Body of pancreas (tissue), 4 donors: ENCODE data around the gene CCDC169. TPM values are rescaled to one million over a fixed set of nuclear protein-coding genes. Genes with fewer than 3 reads are reported as not detected.
A peak's percentile ranks its signal among the peaks of the same experiment; 100 is the strongest.

Experiments
- ATAC-seq: fragments of 150-250 bp; one replicate; pipeline ENCODE4 v1.9.1; 2016
- DNase-seq, 4 donors: peaks; one replicate each; pipeline ENCODE4 v3.0.0-alpha.2; 2019
- H3K27ac ChIP-seq, 4 donors: fragments of 200-600 bp; sonication (generic); 1 replicate in 3 of 4; 2 replicates in 1 of 4; pipeline versions ENCODE4 v1.5.1 to v1.6.1; 2016 to 2019; ENCODE audit warnings: mild to moderate bottlenecking in 1 of 4, mixed read lengths in 1 of 4, moderate library complexity in 1 of 4
- H3K27me3 ChIP-seq, 2 donors: fragments of 200-600 bp; sonication (generic); one replicate each; pipeline ENCODE4 v1.6.0; 2016; ENCODE audit warnings: mild to moderate bottlenecking in 1 of 2
- H3K36me3 ChIP-seq, 2 donors: fragments of 200-600 bp; sonication (generic); replicated peaks in 1 of 2; 2 replicates each; pipeline ENCODE4 v1.5.1; 2016; ENCODE audit warnings: low read depth in 2 of 2; ENCODE audit not compliant: insufficient read depth in 1 of 2
- H3K4me1 ChIP-seq: fragments of 200-600 bp; sonication (generic); one replicate; pipeline ENCODE4 v1.6.0; 2016
- H3K4me3 ChIP-seq, 2 donors: fragments of 200-600 bp; sonication (generic); 1 replicate in 1 of 2; 2 replicates in 1 of 2; pipeline ENCODE4 v1.5.1; 2016 to 2019
- H3K9me3 ChIP-seq, 3 donors: fragments of 200-600 bp; sonication (generic); 1 replicate in 2 of 3; 2 replicates in 1 of 3; pipeline ENCODE4 v1.5.1; 2016
- POLR2A ChIP-seq, 3 donors: fragments of 450-650 bp; IDR thresholded peaks; one replicate each; pipeline ENCODE4 v1.6.1; 2016; ENCODE audit warnings: antibody characterized with exemption in 3 of 3, mild to moderate bottlenecking in 2 of 3
- whole genome bisulfite sequencing, 2 donors: methylation state at CpG; one replicate each; pipeline ENCODE4 v1.1.5; 2017; 5-methylcytosine and 5-hydroxymethylcytosine counted together
- intact Hi-C: fragments of 100-400 bp; cut with DNase I; formaldehyde crosslinking; loops from one replicate; pipeline ENCODE4 v1.15.1; 2023
- total RNA-seq, 2 donors: library from RNA; depleted of rRNA; stranded (reverse); fragments of >200 nt; gene quantifications; one replicate each; pipeline ENCODE4 v1.1.0, GENCODE V29; 2016
- TF ChIP-seq, protein P1 (sequence below), 7 experiments: fragments of 450-650 bp in 4 of 7; fragments of 200-600 bp in 3 of 7; sonication (generic) in 3 of 7; IDR thresholded peaks; one replicate each; pipeline ENCODE4 v1.5.1; 2016 to 2019; ENCODE audit warnings: antibody characterized with exemption in 7 of 7

CCDC169 gene
- total RNA-seq, 2 donors from 2014 or later: 1.3 to 1.6 TPM

DNA sequence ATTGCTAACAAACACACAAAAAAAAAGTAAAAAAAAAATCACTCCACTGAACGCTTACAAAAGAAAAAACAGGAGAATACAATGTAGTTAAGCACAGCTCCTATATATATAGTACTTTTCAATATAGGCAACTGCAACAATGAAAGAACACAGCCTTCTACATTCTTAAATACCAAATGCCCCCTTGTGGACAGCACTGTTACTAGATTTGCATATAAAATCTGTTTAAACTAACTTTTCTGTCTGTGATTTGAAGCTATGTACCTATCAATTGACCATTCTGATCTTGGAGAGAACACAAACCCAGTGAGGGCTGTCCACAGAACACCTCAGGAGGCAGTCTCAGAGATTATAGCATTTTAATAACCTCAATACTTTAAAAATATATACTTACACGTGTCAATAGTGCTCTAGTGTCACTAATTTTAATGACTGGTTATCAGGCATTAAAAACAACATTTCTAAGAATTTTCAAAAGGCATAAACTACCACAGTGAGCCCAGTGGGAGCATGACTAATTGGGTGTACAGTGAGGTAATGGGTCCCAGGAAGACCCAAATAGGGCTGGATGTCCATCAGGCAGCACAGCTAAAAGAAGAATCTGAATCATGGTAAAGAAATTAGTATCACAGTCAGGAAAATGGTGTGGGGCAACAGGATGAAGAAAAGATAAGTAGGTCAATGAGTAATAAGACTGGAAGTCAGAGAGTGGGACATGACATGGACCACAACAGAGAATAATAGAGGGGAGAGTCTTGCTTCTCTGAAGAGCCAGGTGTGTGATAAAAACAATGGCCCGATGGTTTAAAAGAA lies 22.2 kb downstream of the CCDC169 start:
- no peak for ATAC-seq
- intact Hi-C loops: loop anchor here (5.0 kb wide), 1 partner anchor 298 kb away; no protein-coding TSS in a partner anchor
- peak in 3 of 4 donors; percentile 32 to 62 (median 39) for DNase-seq

DNA sequence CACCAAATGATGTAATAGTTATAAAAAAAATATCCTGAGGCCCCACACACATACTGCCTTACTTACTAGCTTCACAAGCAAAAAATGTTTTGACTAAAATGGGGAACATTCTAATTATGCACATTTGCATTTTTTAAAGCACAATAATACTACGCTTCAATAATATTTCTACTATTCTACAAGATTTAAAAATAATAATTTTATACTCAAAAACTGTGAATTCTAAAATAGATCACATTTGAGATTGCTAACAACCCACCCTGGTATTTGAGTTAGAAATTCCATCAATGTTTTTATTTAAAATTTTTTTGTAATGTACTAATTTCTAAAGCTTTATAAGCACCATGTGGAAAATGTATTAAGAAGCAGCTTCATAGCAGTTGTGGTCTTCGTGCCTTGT lies 24.2 kb downstream of the CCDC169 start:
- intact Hi-C loops: no loop called here

More for the DNA sequence above, 22.2 kb downstream of the CCDC169 start:
- no peaks in the 10 kb centered on the region for H3K4me1 ChIP-seq
- TF ChIP-seq, protein P1, sequence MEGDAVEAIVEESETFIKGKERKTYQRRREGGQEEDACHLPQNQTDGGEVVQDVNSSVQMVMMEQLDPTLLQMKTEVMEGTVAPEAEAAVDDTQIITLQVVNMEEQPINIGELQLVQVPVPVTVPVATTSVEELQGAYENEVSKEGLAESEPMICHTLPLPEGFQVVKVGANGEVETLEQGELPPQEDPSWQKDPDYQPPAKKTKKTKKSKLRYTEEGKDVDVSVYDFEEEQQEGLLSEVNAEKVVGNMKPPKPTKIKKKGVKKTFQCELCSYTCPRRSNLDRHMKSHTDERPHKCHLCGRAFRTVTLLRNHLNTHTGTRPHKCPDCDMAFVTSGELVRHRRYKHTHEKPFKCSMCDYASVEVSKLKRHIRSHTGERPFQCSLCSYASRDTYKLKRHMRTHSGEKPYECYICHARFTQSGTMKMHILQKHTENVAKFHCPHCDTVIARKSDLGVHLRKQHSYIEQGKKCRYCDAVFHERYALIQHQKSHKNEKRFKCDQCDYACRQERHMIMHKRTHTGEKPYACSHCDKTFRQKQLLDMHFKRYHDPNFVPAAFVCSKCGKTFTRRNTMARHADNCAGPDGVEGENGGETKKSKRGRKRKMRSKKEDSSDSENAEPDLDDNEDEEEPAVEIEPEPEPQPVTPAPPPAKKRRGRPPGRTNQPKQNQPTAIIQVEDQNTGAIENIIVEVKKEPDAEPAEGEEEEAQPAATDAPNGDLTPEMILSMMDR (IDR thresholded peaks at IDR 0.05): peak in 6 of 7 experiments; percentile 40 to 65 (median 52)
- TF ChIP-seq POLR2A (IDR thresholded peaks at IDR 0.05): no peak
- H3K9me3 ChIP-seq: no peaks in the 10 kb centered on the region
- no peaks in the 10 kb centered on the region for H3K27me3 ChIP-seq
- no peak overlapping the region for H3K4me3 ChIP-seq
- WGBS, 2 donors: 48 to 52% methylated on average over 3 of the region's 3 CpGs
- no peak overlapping the region for H3K27ac ChIP-seq
- H3K36me3 ChIP-seq: no peaks in the 10 kb centered on the region

DNA sequence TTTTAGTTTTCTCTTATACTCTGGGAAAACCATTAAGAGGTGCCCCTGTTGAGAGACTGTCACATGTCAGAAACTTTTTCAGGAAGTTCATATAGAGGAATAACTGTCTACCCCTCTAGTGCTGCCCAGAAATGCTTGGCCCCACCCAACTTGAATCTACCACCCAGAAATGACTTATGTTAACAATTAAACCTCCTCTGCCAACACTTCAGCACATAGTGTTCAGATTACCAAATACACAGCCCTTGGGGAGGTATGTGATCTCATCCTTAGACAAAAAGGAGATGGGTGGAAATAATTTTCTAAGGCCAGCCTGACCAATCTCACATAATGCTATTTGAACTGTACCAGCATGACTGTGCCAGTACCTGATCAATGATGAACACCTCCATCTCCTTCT lies 35.6 kb downstream of the CCDC169 start:
- intact Hi-C loops: no loop called here
- Histone ChIP-seq H3K4me3 (no peak overlapping the region), H3K36me3 (no peaks in the 10 kb centered on the region), H3K27ac (no peak overlapping the region), H3K27me3 (no peaks in the 10 kb centered on the region), H3K9me3 (no peaks in the 10 kb centered on the region), H3K4me1 (no peaks in the 10 kb centered on the region)
- DNase-seq: no peak
- no peak for TF ChIP-seq POLR2A (IDR thresholded peaks at IDR 0.05)
- TF ChIP-seq, protein P1 (IDR thresholded peaks at IDR 0.05): no peak
- no peak for ATAC-seq

More for the DNA sequence above, 24.2 kb downstream of the CCDC169 start:
- no peaks in the 10 kb centered on the region for H3K9me3 ChIP-seq
- ATAC-seq: no peak
- no peaks in the 10 kb centered on the region for H3K27me3 ChIP-seq
- TF ChIP-seq, protein P1 (IDR thresholded peaks at IDR 0.05): no peak
- TF ChIP-seq POLR2A (IDR thresholded peaks at IDR 0.05): no peak
- 84 to 86% methylated on average over 2 of the region's 2 CpGs for WGBS, 2 donors
- no peak overlapping the region for H3K27ac ChIP-seq
- no peaks in the 10 kb centered on the region for H3K4me1 ChIP-seq
- H3K36me3 ChIP-seq: no peaks in the 10 kb centered on the region
- no peak overlapping the region for H3K4me3 ChIP-seq
- no peak for DNase-seq

DNA sequence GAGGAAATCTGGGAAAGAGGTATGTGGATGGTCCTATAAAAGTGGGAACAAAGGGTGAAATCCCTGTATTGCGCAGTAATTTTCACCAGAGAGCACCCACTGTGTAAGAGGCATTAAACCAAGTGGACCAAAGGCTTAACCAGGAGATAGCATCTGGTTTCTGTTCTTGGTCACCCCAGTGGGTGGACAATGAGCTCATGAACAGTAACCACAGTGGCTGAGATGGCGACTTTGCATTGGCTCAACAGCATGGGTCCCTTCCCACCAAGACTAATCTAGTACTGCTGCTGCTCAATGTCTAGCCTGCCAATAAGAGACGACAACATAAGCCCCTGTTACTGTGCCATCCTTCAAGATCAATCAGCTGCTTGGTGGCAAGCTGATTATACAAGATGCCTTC lies 36.6 kb downstream of the CCDC169 start:
- Histone ChIP-seq H3K4me3 (no peak overlapping the region), H3K4me1 (no peaks in the 10 kb centered on the region), H3K36me3 (no peaks in the 10 kb centered on the region), H3K9me3 (no peaks in the 10 kb centered on the region), H3K27ac (no peak overlapping the region), H3K27me3 (no peaks in the 10 kb centered on the region)
- no peak for ATAC-seq
- WGBS, 2 donors: 90 to 97% methylated on average over 3 of the region's 3 CpGs
- TF ChIP-seq, protein P1 (IDR thresholded peaks at IDR 0.05): no peak
- no peak for TF ChIP-seq POLR2A (IDR thresholded peaks at IDR 0.05)
- intact Hi-C loops: no loop called here
- DNase-seq: no peak
